T-helper 1 cell treated with Interleukin-12 subunit alpha and Interleukin-12 subunit beta and Interleukin-4 antibody, amounts not matched to agents 30 μg/mL and 1 μg/mL, for 36 hours (primary cell): ENCODE measurements around the gene MAD1L1.

Experiments used
- H3K27ac Mint-ChIP-seq: one replicate; pipeline ENCODE4 v1.8.0; 2021; ENCODE audit warnings: mild to moderate bottlenecking, mixed read lengths
- H3K27me3 Mint-ChIP-seq: one replicate; pipeline ENCODE4 v1.8.0; 2021; ENCODE audit warnings: low read depth, mixed read lengths
- H3K36me3 Mint-ChIP-seq: one replicate; pipeline ENCODE4 v1.8.0; 2021; ENCODE audit warnings: low read depth, mixed read lengths
- H3K4me1 Mint-ChIP-seq: one replicate; pipeline ENCODE4 v1.8.0; 2021; ENCODE audit warnings: low read depth, mixed read lengths
- H3K4me3 Mint-ChIP-seq: one replicate; pipeline ENCODE4 v1.8.0; 2021; ENCODE audit warnings: mild to moderate bottlenecking, moderate library complexity, mixed read lengths
- H3K9me3 Mint-ChIP-seq: one replicate; pipeline ENCODE4 v1.8.0; 2021; ENCODE audit warnings: mixed read lengths

The MAD1L1 gene

GRCh38 chr7:2016021-2016631 lies 216.6 kb downstream of the MAD1L1 start:
- Mint-ChIP-seq H3K4me3 (no peak overlapping the region), H3K4me1 (peaks cover 7% of the 10 kb centered on the region), H3K36me3 (peaks cover 1% of the 10 kb centered on the region), H3K27ac (no peak overlapping the region), H3K27me3 (no peaks in the 10 kb centered on the region), H3K9me3 (no peaks in the 10 kb centered on the region)

- peaks cover 1% of the 10 kb centered on the region for H3K36me3 Mint-ChIP-seq
- no peaks in the 10 kb centered on the region for H3K9me3 Mint-ChIP-seq
- H3K4me1 Mint-ChIP-seq, result peaks cover 6% of the 10 kb centered on the region
- no peaks in the 10 kb centered on the region for H3K27me3 Mint-ChIP-seq
- H3K4me3 Mint-ChIP-seq, result no peak overlapping the region
- H3K27ac Mint-ChIP-seq, result no peak overlapping the region
Measured at GRCh38 chr7:2015251-2015871, 217.4 kb downstream of the MAD1L1 start.

GRCh38 chr7:2014391-2015241 lies 218.1 kb downstream of the MAD1L1 start:
- H3K4me1 Mint-ChIP-seq, result peaks cover under 1% of the 10 kb centered on the region

GRCh38 chr7:2013381-2014311 lies 219.1 kb downstream of the MAD1L1 start:
- Mint-ChIP-seq H3K27me3 (no peaks in the 10 kb centered on the region), H3K9me3 (no peaks in the 10 kb centered on the region), H3K36me3 (no peaks in the 10 kb centered on the region), H3K27ac (no peak overlapping the region), H3K4me3 (no peak overlapping the region), H3K4me1 (no peaks in the 10 kb centered on the region)

More at GRCh38 chr7:2014391-2015241, 218.1 kb downstream of the MAD1L1 start:
- H3K27me3 Mint-ChIP-seq, result no peaks in the 10 kb centered on the region
- H3K27ac Mint-ChIP-seq, result no peak overlapping the region
- H3K4me3 Mint-ChIP-seq, result no peak overlapping the region
- H3K36me3 Mint-ChIP-seq, result no peaks in the 10 kb centered on the region
- H3K9me3 Mint-ChIP-seq, result no peaks in the 10 kb centered on the region

GRCh38 chr7:2012981-2013380 lies 219.8 kb downstream of the MAD1L1 start:
- H3K27ac Mint-ChIP-seq, result no peak overlapping the region
- no peaks in the 10 kb centered on the region for H3K4me1 Mint-ChIP-seq
- no peak overlapping the region for H3K4me3 Mint-ChIP-seq
- H3K36me3 Mint-ChIP-seq, result no peaks in the 10 kb centered on the region
- H3K27me3 Mint-ChIP-seq, result no peaks in the 10 kb centered on the region
- no peaks in the 10 kb centered on the region for H3K9me3 Mint-ChIP-seq

- Mint-ChIP-seq H3K27ac (no peak overlapping the region), H3K36me3 (no peaks in the 10 kb centered on the region), H3K4me1 (no peaks in the 10 kb centered on the region), H3K27me3 (no peaks in the 10 kb centered on the region), H3K4me3 (no peak overlapping the region), H3K9me3 (no peaks in the 10 kb centered on the region)
Measured at GRCh38 chr7:2012044-2012900, 220.5 kb downstream of the MAD1L1 start.

GRCh38 chr7:2011266-2012043 lies 221.3 kb downstream of the MAD1L1 start:
- Mint-ChIP-seq H3K27me3 (no peaks in the 10 kb centered on the region), H3K4me1 (no peaks in the 10 kb centered on the region), H3K4me3 (no peak overlapping the region), H3K27ac (no peak overlapping the region), H3K36me3 (no peaks in the 10 kb centered on the region), H3K9me3 (no peaks in the 10 kb centered on the region)

- Mint-ChIP-seq H3K4me1 (no peaks in the 10 kb centered on the region), H3K4me3 (no peak overlapping the region), H3K36me3 (no peaks in the 10 kb centered on the region), H3K9me3 (no peaks in the 10 kb centered on the region), H3K27me3 (no peaks in the 10 kb centered on the region), H3K27ac (no peak overlapping the region)
Measured at GRCh38 chr7:2010551-2011265, 222.0 kb downstream of the MAD1L1 start.

- no peaks in the 10 kb centered on the region for H3K9me3 Mint-ChIP-seq
- no peak overlapping the region for H3K4me3 Mint-ChIP-seq
- H3K36me3 Mint-ChIP-seq, result no peaks in the 10 kb centered on the region
- H3K27ac Mint-ChIP-seq, result no peak overlapping the region
- H3K27me3 Mint-ChIP-seq, result no peaks in the 10 kb centered on the region
- H3K4me1 Mint-ChIP-seq, result no peaks in the 10 kb centered on the region
Measured at GRCh38 chr7:2010101-2010500, 222.6 kb downstream of the MAD1L1 start.

- no peak overlapping the region for H3K27ac Mint-ChIP-seq
- H3K36me3 Mint-ChIP-seq, result no peaks in the 10 kb centered on the region
- H3K4me3 Mint-ChIP-seq, result no peak overlapping the region
- no peaks in the 10 kb centered on the region for H3K4me1 Mint-ChIP-seq
- H3K27me3 Mint-ChIP-seq, result no peaks in the 10 kb centered on the region
- H3K9me3 Mint-ChIP-seq, result no peaks in the 10 kb centered on the region
Measured at GRCh38 chr7:2009541-2010001, 223.2 kb downstream of the MAD1L1 start.

- no peaks in the 10 kb centered on the region for H3K9me3 Mint-ChIP-seq
- H3K27me3 Mint-ChIP-seq, result no peaks in the 10 kb centered on the region
- no peak overlapping the region for H3K4me3 Mint-ChIP-seq
- H3K4me1 Mint-ChIP-seq, result no peaks in the 10 kb centered on the region
- H3K36me3 Mint-ChIP-seq, result no peaks in the 10 kb centered on the region
- H3K27ac Mint-ChIP-seq, result no peak overlapping the region
Measured at GRCh38 chr7:2008936-2009540, 223.7 kb downstream of the MAD1L1 start.
